GM12878 (cell line): ENCODE measurements around the gene RAC3. TPM values are rescaled to one million over a fixed set of nuclear protein-coding genes. Genes with fewer than 3 reads are reported as not detected.

Experiments used
- ATAC-seq: fragments of 200-7000 bp; cut with Tn5 transposase; 3 replicates; pipeline ENCODE4 v1.9.1; 2020; ENCODE audit warnings: mild to moderate bottlenecking, moderate library complexity
- BruUV-seq: library from RNA; stranded (reverse); fragments of 400-500 nt; replicated peaks from 2 replicates; lab custom pipeline; 2021; lab: Mats Ljungman, UMichigan
- CTCF ChIA-PET: fragments of 300-600 bp; sonication (Branson Sonifier 250); formaldehyde crosslinking; extraction: SDS; loops from one replicate; lab custom pipeline; 2021; ENCODE audit warnings: inconsistent platforms; lab: Yijun Ruan, JAX
- POLR2A ChIA-PET: fragments of 350-600 bp; formaldehyde crosslinking; extraction: SDS; loops from one replicate; lab custom pipeline; 2021; ENCODE audit warnings: inconsistent platforms; lab: Charles Lee
- RAD21 ChIA-PET: fragments of 300-600 bp; sonication (Branson Sonifier 250); formaldehyde crosslinking; loops from one replicate; lab custom pipeline; 2023; ENCODE audit warnings: antibody characterized with exemption; ENCODE audit not compliant: unreplicated experiment; lab: Charles Lee
- SMC1A ChIA-PET: fragments of 300-600 bp; sonication (Branson Sonifier 250); formaldehyde crosslinking; loops from one replicate; lab custom pipeline; 2023; ENCODE audit not compliant: unreplicated experiment, uncharacterized antibody; lab: Charles Lee
- DNase-seq: peaks from one replicate; pipeline ENCODE4 v3.0.0-alpha.2; 2011; ENCODE audit warnings: low read depth, low spot score
- FAIRE-seq: peaks from 3 replicates; lab custom pipeline; 2011; peaks lifted over from hg19 to GRCh38; lab: Jason Lieb, UNC
- H2AFZ ChIP-seq: 2 replicates; pipeline ENCODE4 v1.6.0; 2011; ENCODE audit warnings: low read depth, low read length, control low read depth; ENCODE audit not compliant: control insufficient read depth
- H3K27ac ChIP-seq: 2 replicates; pipeline ENCODE4 v1.5.1; 2011; ENCODE audit warnings: control low read depth; ENCODE audit not compliant: control insufficient read depth, insufficient read depth
- H3K27me3 ChIP-seq, 2 experiments: replicated peaks in 1 of 2; 2 replicates each; pipeline versions ENCODE4 v1.6.0 to v1.6.1; 2011; ENCODE audit warnings: low read length in 1 of 2; ENCODE audit not compliant: control insufficient read depth in 2 of 2, insufficient read depth in 2 of 2
- H3K36me3 ChIP-seq, 2 experiments: 2 replicates each; pipeline ENCODE4 v1.5.1; 2011; ENCODE audit warnings: low read length in 1 of 2; ENCODE audit not compliant: control insufficient read depth in 2 of 2, insufficient read depth in 2 of 2
- H3K4me1 ChIP-seq: 2 replicates; pipeline ENCODE4 v1.6.1; 2011; ENCODE audit warnings: mild to moderate bottlenecking, low read length, moderate library complexity, mixed read lengths; ENCODE audit not compliant: control insufficient read depth, insufficient read depth
- H3K4me2 ChIP-seq: 2 replicates; pipeline ENCODE4 v1.6.0; 2011; ENCODE audit warnings: control low read depth; ENCODE audit not compliant: control insufficient read depth, insufficient read depth
- H3K4me3 ChIP-seq: fragments of 200-600 bp; sonication (generic); 2 replicates; pipeline ENCODE4 v1.5.1; 2016
- H3K79me2 ChIP-seq: 2 replicates; pipeline ENCODE4 v1.6.0; 2011; ENCODE audit warnings: low read length; ENCODE audit not compliant: control insufficient read depth, insufficient read depth
- H3K9ac ChIP-seq: 2 replicates; pipeline ENCODE4 v1.8.0; 2011; ENCODE audit warnings: low read length, control low read depth, mixed read lengths; ENCODE audit not compliant: control insufficient read depth, insufficient read depth
- H3K9me3 ChIP-seq: replicated peaks from 3 replicates; pipeline ENCODE4 v1.5.1; 2011; ENCODE audit warnings: mild to moderate bottlenecking, low read length; ENCODE audit not compliant: control insufficient read depth, insufficient read depth
- H4K20me1 ChIP-seq: 2 replicates; pipeline ENCODE4 v1.6.0; 2011; ENCODE audit not compliant: control insufficient read depth, insufficient read depth
- BMI1 ChIP-seq: fragments of 450-650 bp; IDR thresholded peaks from 2 replicates; pipeline ENCODE4 v1.6.1; 2016; ENCODE audit warnings: mild to moderate bottlenecking, moderate library complexity, borderline replicate concordance
- CBFB ChIP-seq: IDR thresholded peaks from 2 replicates; pipeline ENCODE4 v1.6.1; 2016; ENCODE audit warnings: antibody characterized with exemption, low read depth
- CEBPB ChIP-seq, 2 experiments: fragments of 150-350 bp in 1 of 2; IDR thresholded peaks; 2 replicates each; pipeline ENCODE4 v1.6.1; 2012 to 2014; ENCODE audit warnings: low read depth in 2 of 2, low read length in 2 of 2, borderline replicate concordance in 1 of 2, inconsistent platforms in 1 of 2
- EGR1 ChIP-seq, 2 experiments: IDR thresholded peaks; 1 replicate in 1 of 2; 2 replicates in 1 of 2; pipeline ENCODE4 v1.6.1; 2011 to 2012; ENCODE audit warnings: low read depth in 2 of 2, low read length in 2 of 2, borderline replicate concordance in 1 of 2, mild to moderate bottlenecking in 1 of 2, moderate library complexity in 1 of 2
- HCFC1 ChIP-seq: fragments of 150-350 bp; IDR thresholded peaks from 2 replicates; pipeline ENCODE4 v1.6.1; 2014; ENCODE audit warnings: low read length
- KDM1A ChIP-seq: fragments of 200-600 bp; sonication (generic); IDR thresholded peaks from 2 replicates; pipeline ENCODE4 v1.6.1; 2016; ENCODE audit warnings: borderline replicate concordance
- MEF2B ChIP-seq: fragments of 450-650 bp; IDR thresholded peaks from 2 replicates; pipeline ENCODE4 v1.6.1; 2018; ENCODE audit warnings: mild to moderate bottlenecking, moderate library complexity; ENCODE audit not compliant: partially characterized antibody, poor library complexity, severe bottlenecking
- MTA3 ChIP-seq: IDR thresholded peaks from 2 replicates; pipeline ENCODE4 v1.6.1; 2012; ENCODE audit warnings: low read length, inconsistent platforms, borderline replicate concordance
- STAT3 ChIP-seq: IDR thresholded peaks from 2 replicates; pipeline ENCODE4 v1.6.1; 2011; ENCODE audit warnings: low read depth, low read length, improper control_type of control experiment
- ZNF207 ChIP-seq: fragments of 450-650 bp; IDR thresholded peaks from 2 replicates; pipeline ENCODE4 v1.6.1; 2014; ENCODE audit warnings: antibody characterized with exemption, mild to moderate bottlenecking, borderline replicate concordance
- whole genome bisulfite sequencing: methylation state at CpG from one replicate; pipeline ENCODE4 v1.1.6; 2016; ENCODE audit warnings: low lambda C conversion rate; ENCODE audit not compliant: insufficient replicate concordance, insufficient coverage; ENCODE audit errors: missing lambda C conversion rate; 5-methylcytosine and 5-hydroxymethylcytosine counted together
- in situ Hi-C: fragments of 300-500 bp; cut with MboI; formaldehyde crosslinking; loops from 9 replicates; pipeline ENCODE4 v1.14.3; 2018; ENCODE audit warnings: mixed read lengths
- intact Hi-C: fragments of 100-400 bp; cut with micrococcal nuclease; formaldehyde crosslinking; loops from one replicate; pipeline ENCODE4 v1.14.2; 2022; ENCODE audit not compliant: unreplicated experiment
- polyA plus RNA-seq, 11 experiments: library from polyadenylated mRNA; depleted of rRNA in 4 of 11; unstranded in 6 of 11; stranded (reverse) in 5 of 11; fragments of >200 nt; fragmentation: Nextera tagmentation in 4 of 11; fragmentation: Illumina TruSeq in 1 of 11; extraction: Ambion mirVana in 4 of 11; extraction: Trizol in 1 of 11; gene quantifications; 1 replicate in 1 of 11; 2 replicates in 10 of 11; pipeline versions ENCODE4 v1.2.1 to v1.2.3, GENCODE V29; 2011 to 2016; ENCODE audit warnings: inconsistent platforms in 2 of 11, missing spikeins in 2 of 11, low read depth in 1 of 11
- total RNA-seq, 4 experiments: library from RNA; depleted of rRNA in 3 of 4; stranded (reverse); fragments of >200 nt in 3 of 4; fragmentation: Illumina TruSeq in 1 of 4; extraction: Trizol in 1 of 4; gene quantifications; 2 replicates each; pipeline versions ENCODE4 v1.2.1 to v1.2.3, GENCODE V29; 2013 to 2021
- TF ChIP-seq, protein P1 (sequence below): fragments of 450-650 bp; IDR thresholded peaks from 2 replicates; pipeline ENCODE4 v1.6.1; 2016; ENCODE audit warnings: mild to moderate bottlenecking
- TF ChIP-seq, protein P2 (sequence below): fragments of 450-650 bp; IDR thresholded peaks from 2 replicates; pipeline ENCODE4 v1.6.1; 2017; ENCODE audit warnings: mild to moderate bottlenecking, low read depth, inconsistent platforms; ENCODE audit not compliant: poor library complexity, severe bottlenecking

Gene RAC3
- total and polyA plus RNA-seq, 10 of the 15 experiments (the other 5 are each of a cell fraction or from before 2014, with no cell fraction given), result 0.11 to 32.9 (median 6.7) TPM

DNA sequence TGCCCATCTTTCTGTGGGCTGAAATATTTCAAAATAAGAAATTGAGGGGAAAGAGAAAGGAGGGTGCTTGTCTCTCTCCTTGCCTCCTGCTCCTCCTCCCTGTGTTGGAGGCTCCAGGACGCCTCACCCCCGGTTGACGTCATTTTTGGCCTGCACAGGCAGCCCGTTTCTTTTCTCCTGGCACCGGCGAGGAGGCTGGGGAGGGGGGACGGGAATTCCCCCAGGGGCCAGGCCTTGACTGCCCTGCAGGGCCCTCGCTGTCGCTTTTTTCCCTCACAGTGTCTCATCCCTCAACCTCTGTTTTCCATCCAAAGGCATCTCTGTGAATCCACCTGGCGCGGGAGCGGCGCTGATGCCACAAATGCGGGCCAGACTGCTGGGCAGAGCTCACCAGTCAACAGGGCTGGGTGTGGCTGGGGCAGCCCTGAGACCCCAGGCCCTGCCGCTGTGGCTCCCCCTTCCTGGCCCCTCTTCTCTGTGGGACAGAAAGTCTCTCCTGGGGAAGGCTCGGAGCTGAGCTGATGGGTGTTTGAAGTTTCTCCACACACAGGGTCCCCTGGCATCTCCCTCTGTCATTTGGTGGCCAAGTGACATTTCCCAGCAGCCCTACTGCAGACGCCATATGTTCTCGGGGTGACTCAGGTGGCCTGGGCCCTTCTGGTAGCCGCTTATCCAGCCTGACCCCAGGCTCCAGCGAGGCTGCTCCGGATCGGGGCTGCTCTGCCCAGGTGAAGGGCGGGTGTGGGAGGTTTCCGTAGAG is 24.8 kb upstream of the RAC3 start:
- DNase-seq (no peak), ATAC-seq (no peak), FAIRE-seq (no peak)
- Histone ChIP-seq H3K27me3 (no peaks in the 10 kb centered on the region), H3K4me3 (no peak overlapping the region), H3K9me3 (no peaks in the 10 kb centered on the region), H3K27ac (no peak overlapping the region), H3K4me2 (no peak overlapping the region), H3K79me2 (no peaks in the 10 kb centered on the region), H3K36me3 (no peaks in the 10 kb centered on the region), H3K4me1 (no peaks in the 10 kb centered on the region), H2AFZ (no peak overlapping the region), H4K20me1 (no peaks in the 10 kb centered on the region), H3K9ac (no peak overlapping the region)
- intact Hi-C loops (no loop called here), in situ Hi-C loops (no loop called here)
- RAD21 ChIA-PET, result no interaction called here
- 80% methylated on average over 22 of the region's 24 CpGs for WGBS
- CTCF ChIA-PET, result no interaction called here
- BruUV-seq, result no TSS peak
- SMC1A ChIA-PET, result no interaction called here
- POLR2A ChIA-PET, result no interaction called here
- TF ChIP-seq ZNF207, result no peak
- TF ChIP-seq, protein P1, sequence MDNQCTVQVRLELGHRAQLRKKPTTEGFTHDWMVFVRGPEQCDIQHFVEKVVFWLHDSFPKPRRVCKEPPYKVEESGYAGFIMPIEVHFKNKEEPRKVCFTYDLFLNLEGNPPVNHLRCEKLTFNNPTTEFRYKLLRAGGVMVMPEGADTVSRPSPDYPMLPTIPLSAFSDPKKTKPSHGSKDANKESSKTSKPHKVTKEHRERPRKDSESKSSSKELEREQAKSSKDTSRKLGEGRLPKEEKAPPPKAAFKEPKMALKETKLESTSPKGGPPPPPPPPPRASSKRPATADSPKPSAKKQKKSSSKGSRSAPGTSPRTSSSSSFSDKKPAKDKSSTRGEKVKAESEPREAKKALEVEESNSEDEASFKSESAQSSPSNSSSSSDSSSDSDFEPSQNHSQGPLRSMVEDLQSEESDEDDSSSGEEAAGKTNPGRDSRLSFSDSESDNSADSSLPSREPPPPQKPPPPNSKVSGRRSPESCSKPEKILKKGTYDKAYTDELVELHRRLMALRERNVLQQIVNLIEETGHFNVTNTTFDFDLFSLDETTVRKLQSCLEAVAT, result no peak
- TF ChIP-seq, protein P2, sequence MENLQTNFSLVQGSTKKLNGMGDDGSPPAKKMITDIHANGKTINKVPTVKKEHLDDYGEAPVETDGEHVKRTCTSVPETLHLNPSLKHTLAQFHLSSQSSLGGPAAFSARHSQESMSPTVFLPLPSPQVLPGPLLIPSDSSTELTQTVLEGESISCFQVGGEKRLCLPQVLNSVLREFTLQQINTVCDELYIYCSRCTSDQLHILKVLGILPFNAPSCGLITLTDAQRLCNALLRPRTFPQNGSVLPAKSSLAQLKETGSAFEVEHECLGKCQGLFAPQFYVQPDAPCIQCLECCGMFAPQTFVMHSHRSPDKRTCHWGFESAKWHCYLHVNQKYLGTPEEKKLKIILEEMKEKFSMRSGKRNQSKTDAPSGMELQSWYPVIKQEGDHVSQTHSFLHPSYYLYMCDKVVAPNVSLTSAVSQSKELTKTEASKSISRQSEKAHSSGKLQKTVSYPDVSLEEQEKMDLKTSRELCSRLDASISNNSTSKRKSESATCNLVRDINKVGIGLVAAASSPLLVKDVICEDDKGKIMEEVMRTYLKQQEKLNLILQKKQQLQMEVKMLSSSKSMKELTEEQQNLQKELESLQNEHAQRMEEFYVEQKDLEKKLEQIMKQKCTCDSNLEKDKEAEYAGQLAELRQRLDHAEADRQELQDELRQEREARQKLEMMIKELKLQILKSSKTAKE, result no peak
- TF ChIP-seq MEF2B, result no peak
- no peak for TF ChIP-seq BMI1
- no peak for TF ChIP-seq KDM1A
- TF ChIP-seq CEBPB (IDR thresholded peaks at IDR 0.05; ENCODE audit: borderline replicate concordance in 1 of 2, low read depth in 2 of 2, low read length in 2 of 2), result no peak
- TF ChIP-seq STAT3, result no peak
- no peak for TF ChIP-seq HCFC1
- TF ChIP-seq CBFB, result no peak
- TF ChIP-seq EGR1 (IDR thresholded peaks at IDR 0.05; ENCODE audit: borderline replicate concordance in 1 of 2, low read depth in 2 of 2, low read length in 2 of 2), result no peak
- no peak for TF ChIP-seq MTA3
